Kidney (tissue), 14 donors: Measurements from ENCODE around the gene RGS6. TPM values are rescaled to one million over a fixed set of nuclear protein-coding genes. Genes with fewer than 3 reads are reported as not detected.

Experiments
- DNase-seq, 5 donors: peaks; one replicate each; pipeline ENCODE4 v3.0.0-alpha.2; 2013 to 2020
- FAIRE-seq: peaks from 2 replicates; lab custom pipeline; 2012; peaks lifted over from hg19 to GRCh38; lab: Jason Lieb, UNC
- H3K27ac ChIP-seq, 2 donors: one replicate each; pipeline ENCODE4 v1.7.0; 2013; ENCODE audit warnings: low read depth in 2 of 2, low read length in 2 of 2, inconsistent platforms in 1 of 2
- H3K27me3 ChIP-seq: one replicate; pipeline ENCODE4 v1.7.1; 2013; ENCODE audit warnings: low read length, inconsistent platforms; ENCODE audit not compliant: control insufficient read depth, insufficient read depth
- H3K36me3 ChIP-seq, 3 donors: one replicate each; pipeline versions ENCODE4 v1.7.0 to v1.7.1; 2013; ENCODE audit warnings: low read length in 3 of 3, control low read depth in 1 of 3, inconsistent platforms in 1 of 3; ENCODE audit not compliant: insufficient read depth in 3 of 3, control insufficient read depth in 2 of 3
- H3K4me1 ChIP-seq, 3 donors: one replicate each; pipeline versions ENCODE4 v1.7.0 to v1.7.1; 2013; ENCODE audit warnings: low read length in 3 of 3, inconsistent platforms in 1 of 3, low read depth in 1 of 3; ENCODE audit not compliant: control insufficient read depth in 2 of 3, insufficient read depth in 2 of 3
- H3K4me3 ChIP-seq, 3 donors: one replicate each; pipeline versions ENCODE4 v1.7.0 to v1.8.1; 2013; ENCODE audit warnings: low read length in 3 of 3, control low read depth in 1 of 3, inconsistent platforms in 1 of 3
- H3K9ac ChIP-seq, 3 donors: one replicate each; pipeline versions ENCODE4 v1.7.0 to v1.7.1; 2013; ENCODE audit warnings: low read length in 3 of 3, control low read depth in 1 of 3, inconsistent platforms in 1 of 3
- H3K9me3 ChIP-seq, 3 donors: one replicate each; pipeline versions ENCODE4 v1.7.0 to v1.7.1; 2013; ENCODE audit warnings: low read length in 3 of 3, control low read depth in 1 of 3, inconsistent platforms in 1 of 3; ENCODE audit not compliant: control insufficient read depth in 2 of 3, insufficient read depth in 1 of 3
- CTCF ChIP-seq: IDR thresholded peaks from 3 replicates; pipeline ENCODE4 v1.5.1; 2012; ENCODE audit warnings: mild to moderate bottlenecking, moderate library complexity, borderline replicate concordance; ENCODE audit not compliant: insufficient read depth; ENCODE audit errors: extremely low read depth
- intact Hi-C: fragments of 100-400 bp; cut with DNase I; formaldehyde crosslinking; loops from one replicate; pipeline ENCODE4 v1.11.1; 2022
- polyA plus RNA-seq: library from polyadenylated mRNA; stranded (reverse); fragments of 350-450 nt; fragmentation: Illumina TruSeq; extraction: RNeasy Lipid Tissue Mini Kit (QIAGEN cat#74804); gene quantifications from one replicate; pipeline ENCODE4 v1.2.3, GENCODE V29; 2014; ENCODE audit warnings: low read depth, low replicate concordance; ENCODE audit not compliant: insufficient read depth
- total RNA-seq: library from RNA; stranded (reverse); fragmentation: NEBNext Ultra II Directional; extraction: Animal tissue kit (Norgen Biotek cat#: 25700); gene quantifications from one replicate; pipeline ENCODE4 v1.2.1, GENCODE V29; 2021
- donor health status: control.
- donor health status: control.
- donor health status: control.
- donor health status: control.
- donor health status: control.
- donor health status: DM: yes; HTN: yes; CAD: no.
- donor health status: Normal renal cell carcinoma (clear cell type).

The RGS6 gene
- total and polyA plus RNA-seq, 2 donors from 2014 or later = 1.1 to 1.4 TPM

- intact Hi-C loops = no loop called here
- no peak overlapping the region for H3K9ac ChIP-seq
- H3K27me3 ChIP-seq = no peaks in the 10 kb centered on the region
- H3K36me3 ChIP-seq = no peaks in the 10 kb centered on the region
- peaks cover 0 to under 1% (median 0%) of the 10 kb centered on the region in 3 donors for H3K4me1 ChIP-seq
- DNase-seq (no peak), FAIRE-seq (no peak)
- no peak overlapping the region for H3K27ac ChIP-seq
- no peaks in the 10 kb centered on the region for H3K9me3 ChIP-seq
- no peak overlapping the region for H3K4me3 ChIP-seq
- no peak for TF ChIP-seq CTCF
These were observed 589.9 kb downstream of the RGS6 start for GRCh38 chr14:72521968-72522741.

- FAIRE-seq (no peak), DNase-seq (no peak)
These were observed 590.6 kb downstream of the RGS6 start for GRCh38 chr14:72522847-72523246.

GRCh38 chr14:72523424-72524294 lies 591.4 kb downstream of the RGS6 start:
- H3K27ac ChIP-seq = no peak overlapping the region

More at GRCh38 chr14:72522847-72523246, 590.6 kb downstream of the RGS6 start:
- Histone ChIP-seq H3K27ac (no peak overlapping the region), H3K27me3 (no peaks in the 10 kb centered on the region), H3K9ac (no peak overlapping the region), H3K36me3 (no peaks in the 10 kb centered on the region), H3K9me3 (no peaks in the 10 kb centered on the region), H3K4me3 (no peak overlapping the region), H3K4me1 (no peaks in the 10 kb centered on the region)
- intact Hi-C loops = no loop called here
- TF ChIP-seq CTCF = no peak

More at GRCh38 chr14:72523424-72524294, 591.4 kb downstream of the RGS6 start:
- no peak overlapping the region for H3K4me3 ChIP-seq
- no peaks in the 10 kb centered on the region for H3K4me1 ChIP-seq
- no peak for TF ChIP-seq CTCF
- FAIRE-seq (no peak), DNase-seq (peak in 1 of 5 donors; percentile 44)
- H3K9me3 ChIP-seq = no peaks in the 10 kb centered on the region
- no peaks in the 10 kb centered on the region for H3K27me3 ChIP-seq
- no peak overlapping the region for H3K9ac ChIP-seq
- intact Hi-C loops = no loop called here
- H3K36me3 ChIP-seq = no peaks in the 10 kb centered on the region
